PC-9 (cell line): ENCODE results near the gene DLEC1. TPM values are rescaled to one million over a fixed set of nuclear protein-coding genes. Genes with fewer than 3 reads are reported as not detected.
A peak's percentile ranks its signal among the peaks of the same experiment; 100 is the strongest.
"Not testable (repeated sequence)": the region's sequence is repeated elsewhere in the genome, so short reads cannot be mapped to it uniquely, and the experiment has no call there.

ENCODE experiments used
- BruUV-seq: library from RNA; stranded (reverse); fragments of 400-500 nt; replicated peaks from 2 replicates; lab custom pipeline; 2021; lab: Mats Ljungman, UMichigan
- CTCF ChIA-PET: fragments of 300-600 bp; sonication (Branson Sonifier 250); formaldehyde crosslinking; loops from one replicate; lab custom pipeline; 2022; ENCODE audit warnings: antibody characterized with exemption; lab: Charles Lee
- POLR2A ChIA-PET: fragments of 300-600 bp; sonication (Branson Sonifier 250); formaldehyde crosslinking; loops from one replicate; lab custom pipeline; 2022; ENCODE audit warnings: antibody characterized with exemption; ENCODE audit not compliant: unreplicated experiment; lab: Charles Lee
- DNase-seq, 2 experiments: peaks; one replicate each; pipeline versions ENCODE4 v3.0.0 to v3.0.0-alpha.2; 2015 to 2022; ENCODE audit warnings: mixed read lengths in 1 of 2
- H2AFZ ChIP-seq: fragments of 200-600 bp; sonication (generic); 2 replicates; pipeline ENCODE4 v1.8.1; 2017; ENCODE audit warnings: antibody characterized with exemption
- H3F3A ChIP-seq: fragments of 200-600 bp; sonication (generic); 2 replicates; pipeline ENCODE4 v1.8.1; 2017; ENCODE audit warnings: antibody characterized with exemption, mild to moderate bottlenecking, low read depth; ENCODE audit not compliant: insufficient read depth
- H3K27ac ChIP-seq: fragments of 200-600 bp; sonication (generic); 2 replicates; pipeline ENCODE4 v1.6.1; 2016; ENCODE audit warnings: mixed run types
- H3K27me3 ChIP-seq: fragments of 200-600 bp; sonication (generic); 2 replicates; pipeline ENCODE4 v1.6.1; 2016; ENCODE audit warnings: low read depth, mixed run types; ENCODE audit not compliant: insufficient read depth
- H3K36me3 ChIP-seq: fragments of 200-600 bp; sonication (generic); 2 replicates; pipeline ENCODE4 v1.6.1; 2016; ENCODE audit warnings: low read depth, mixed run types
- H3K4me1 ChIP-seq: fragments of 200-600 bp; sonication (generic); replicated peaks from 2 replicates; pipeline ENCODE4 v1.6.1; 2016; ENCODE audit warnings: mixed run types; ENCODE audit not compliant: insufficient read depth
- H3K4me2 ChIP-seq: fragments of 200-600 bp; sonication (generic); 2 replicates; pipeline ENCODE4 v1.6.1; 2017; ENCODE audit warnings: mixed run types
- H3K4me3 ChIP-seq: fragments of 200-600 bp; sonication (generic); 2 replicates; pipeline ENCODE4 v1.6.1; 2016; ENCODE audit warnings: mixed run types
- H3K79me2 ChIP-seq: fragments of 200-600 bp; sonication (generic); 2 replicates; pipeline ENCODE4 v1.6.1; 2017; ENCODE audit warnings: low read depth, mixed run types
- H3K9me2 ChIP-seq: fragments of 200-600 bp; sonication (generic); 2 replicates; pipeline ENCODE4 v1.8.1; 2017; ENCODE audit warnings: mild to moderate bottlenecking; ENCODE audit not compliant: insufficient read depth
- H3K9me3 ChIP-seq: fragments of 200-600 bp; sonication (generic); 2 replicates; pipeline ENCODE4 v1.8.1; 2016; ENCODE audit warnings: low read depth; ENCODE audit not compliant: insufficient read depth
- H4K20me1 ChIP-seq: fragments of 200-600 bp; sonication (generic); 2 replicates; pipeline ENCODE4 v1.8.1; 2017; ENCODE audit not compliant: insufficient read depth
- EZH2 ChIP-seq: fragments of 200-600 bp; sonication (generic); IDR thresholded peaks from 2 replicates; pipeline ENCODE4 v1.8.0; 2017; ENCODE audit warnings: antibody characterized with exemption, low read depth
- intact Hi-C: fragments of 100-400 bp; cut with micrococcal nuclease; formaldehyde crosslinking; loops from one replicate; pipeline ENCODE4 v1.10.0; 2022; ENCODE audit not compliant: unreplicated experiment
- total RNA-seq: library from RNA; stranded (reverse); gene quantifications from 2 replicates; pipeline ENCODE4 v1.2.3, GENCODE V29; 2021
- TF ChIP-seq, protein P1 (sequence below): fragments of 200-600 bp; sonication (generic); conservative IDR thresholded peaks from 2 replicates; pipeline ENCODE4 v1.6.1; 2017; ENCODE audit warnings: mixed run types, antibody characterized with exemption, mild to moderate bottlenecking, moderate library complexity

Gene DLEC1
- total RNA-seq, 1 experiment from 2014 or later = 0.35 TPM

DNA sequence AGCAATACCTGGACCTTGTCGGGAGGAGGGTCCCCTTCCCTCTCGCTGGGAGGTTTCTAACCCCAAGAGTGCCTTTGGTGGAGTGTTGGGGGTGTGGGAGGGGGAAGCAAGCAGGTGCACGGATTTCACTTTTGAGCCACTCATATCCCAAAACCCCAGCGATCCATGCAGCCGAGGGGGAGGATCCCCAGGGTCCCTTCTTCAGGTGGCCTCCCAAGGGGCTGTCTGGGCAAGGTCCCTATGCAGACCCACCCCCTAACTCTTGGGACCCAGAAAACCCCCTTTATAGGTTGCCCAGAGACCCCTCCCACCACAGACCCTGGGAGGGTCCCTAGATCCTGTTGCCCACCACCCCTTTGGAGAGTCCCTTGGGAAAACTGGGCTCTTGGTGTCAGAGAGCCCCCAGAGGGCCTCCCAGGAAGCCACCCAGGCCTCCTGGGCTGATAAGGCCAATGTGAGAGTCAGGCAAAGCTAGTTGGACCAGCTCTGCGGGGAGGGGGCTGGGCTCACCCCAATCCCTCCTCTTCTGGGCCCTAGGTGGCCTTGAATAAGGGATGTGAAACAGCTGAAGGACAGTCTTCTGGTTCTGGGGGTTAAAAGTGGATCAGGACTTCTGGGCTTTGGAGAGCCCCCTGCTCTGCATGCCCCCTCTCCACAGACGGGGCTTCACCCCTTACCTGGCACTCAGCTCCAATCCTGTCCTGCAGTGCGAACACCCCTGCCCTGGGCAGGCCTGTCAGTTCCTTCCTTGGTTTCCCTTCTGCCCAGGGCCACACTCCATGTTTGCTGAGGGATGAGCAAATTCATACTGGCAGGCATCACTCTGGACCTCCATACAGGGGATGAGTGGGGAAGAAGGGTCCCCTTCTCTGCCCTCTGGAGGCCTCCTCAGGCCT lies 8.6 kb upstream of the DLEC1 start:
- BruUV-seq = TSS peak; percentile 40
- Histone ChIP-seq H2AFZ (peak overlapping the region; percentile 86; the same call in 1 of the 2 replicates), H3K36me3 (no peaks in the 10 kb centered on the region), H4K20me1 (no peaks in the 10 kb centered on the region), H3K9me2 (no peaks in the 10 kb centered on the region), H3K4me1 (peaks cover 46% of the 10 kb centered on the region), H3K27me3 (no peaks in the 10 kb centered on the region), H3K27ac (peak overlapping the region; percentile 87), H3K9me3 (no peaks in the 10 kb centered on the region), H3K4me3 (no peak overlapping the region), H3K79me2 (no peaks in the 10 kb centered on the region), H3F3A (peaks cover 31% of the 10 kb centered on the region), H3K4me2 (peak overlapping the region; percentile 71)
- TF ChIP-seq, protein P1, sequence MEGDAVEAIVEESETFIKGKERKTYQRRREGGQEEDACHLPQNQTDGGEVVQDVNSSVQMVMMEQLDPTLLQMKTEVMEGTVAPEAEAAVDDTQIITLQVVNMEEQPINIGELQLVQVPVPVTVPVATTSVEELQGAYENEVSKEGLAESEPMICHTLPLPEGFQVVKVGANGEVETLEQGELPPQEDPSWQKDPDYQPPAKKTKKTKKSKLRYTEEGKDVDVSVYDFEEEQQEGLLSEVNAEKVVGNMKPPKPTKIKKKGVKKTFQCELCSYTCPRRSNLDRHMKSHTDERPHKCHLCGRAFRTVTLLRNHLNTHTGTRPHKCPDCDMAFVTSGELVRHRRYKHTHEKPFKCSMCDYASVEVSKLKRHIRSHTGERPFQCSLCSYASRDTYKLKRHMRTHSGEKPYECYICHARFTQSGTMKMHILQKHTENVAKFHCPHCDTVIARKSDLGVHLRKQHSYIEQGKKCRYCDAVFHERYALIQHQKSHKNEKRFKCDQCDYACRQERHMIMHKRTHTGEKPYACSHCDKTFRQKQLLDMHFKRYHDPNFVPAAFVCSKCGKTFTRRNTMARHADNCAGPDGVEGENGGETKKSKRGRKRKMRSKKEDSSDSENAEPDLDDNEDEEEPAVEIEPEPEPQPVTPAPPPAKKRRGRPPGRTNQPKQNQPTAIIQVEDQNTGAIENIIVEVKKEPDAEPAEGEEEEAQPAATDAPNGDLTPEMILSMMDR = no peak
- TF ChIP-seq EZH2 = no peak
- peak; percentile 53 to 56 for DNase-seq
- POLR2A ChIA-PET = no interaction called here
- CTCF ChIA-PET = interaction anchor here (0.6 kb wide), 1 partner anchor 11 kb away, joined by 6 read pairs; no protein-coding TSS in a partner anchor
- intact Hi-C loops = no loop called here

DNA sequence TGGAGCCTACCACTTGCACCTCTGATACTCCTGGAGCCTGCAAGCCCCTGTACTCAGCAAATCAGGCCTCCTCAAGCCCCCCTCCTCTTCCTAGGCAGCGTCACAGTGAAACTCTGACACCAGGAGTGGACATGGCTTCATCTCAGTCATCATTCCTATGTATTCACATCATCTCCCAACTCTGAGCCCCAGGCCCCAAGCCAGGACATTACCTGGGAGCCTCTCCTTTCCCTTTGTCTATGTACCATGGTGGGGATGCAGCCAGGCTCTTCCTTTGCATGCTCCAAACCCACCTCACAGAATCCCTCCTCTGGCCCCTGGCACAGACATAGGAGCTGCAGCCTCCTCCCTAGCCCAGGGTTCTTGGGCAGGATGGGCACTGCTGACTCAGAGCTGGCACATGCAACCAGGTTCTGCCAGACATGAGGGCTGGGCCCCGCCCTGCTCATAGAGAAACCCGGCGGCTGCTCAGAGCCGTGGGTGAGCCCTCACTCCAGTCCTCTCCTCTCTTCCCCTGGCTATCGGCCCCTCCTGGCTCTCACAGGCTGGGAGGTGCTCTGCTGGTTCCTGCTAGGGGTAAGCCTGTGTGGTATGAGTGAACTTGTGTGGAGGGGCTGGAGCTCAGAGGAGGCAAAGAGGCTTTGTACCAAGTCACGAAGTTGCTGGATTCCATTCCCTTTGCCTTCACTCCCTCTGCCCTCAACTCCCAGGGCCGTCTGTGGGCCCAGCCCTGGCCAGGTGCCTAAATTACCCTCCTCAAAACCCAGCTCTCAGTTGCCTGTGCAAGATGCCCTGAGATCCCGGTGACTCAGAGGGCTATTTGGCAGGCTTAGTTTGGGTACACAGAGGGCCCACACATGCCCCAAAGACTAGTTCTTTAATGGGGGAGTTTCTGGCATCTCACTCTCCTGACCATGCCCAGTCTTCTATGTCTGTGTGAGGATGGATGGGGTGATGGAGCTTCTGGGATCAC lies 7.7 kb upstream of the DLEC1 start:
- peaks cover 23% of the 10 kb centered on the region; the same call in 1 of the 2 replicates for H3F3A ChIP-seq
- peak overlapping the region; percentile 86 for H2AFZ ChIP-seq
- CTCF ChIA-PET = no interaction called here
- BruUV-seq = TSS peak; percentile 35
- H3K79me2 ChIP-seq = no peaks in the 10 kb centered on the region
- H3K4me2 ChIP-seq = peak overlapping the region; percentile 71
- DNase-seq = peak; percentile 79 to 81
- H3K27ac ChIP-seq = peak overlapping the region; percentile 87
- no peaks in the 10 kb centered on the region for H3K27me3 ChIP-seq
- peaks cover 37% of the 10 kb centered on the region for H3K4me1 ChIP-seq
- no peaks in the 10 kb centered on the region for H3K9me2 ChIP-seq
- H3K9me3 ChIP-seq = no peaks in the 10 kb centered on the region
- POLR2A ChIA-PET = no interaction called here
- H4K20me1 ChIP-seq = no peaks in the 10 kb centered on the region
- TF ChIP-seq, protein P1 = no peak
- TF ChIP-seq EZH2 = no peak
- H3K36me3 ChIP-seq = no peaks in the 10 kb centered on the region
- intact Hi-C loops = no loop called here
- peak overlapping the region; percentile 25; the same call in 1 of the 2 replicates for H3K4me3 ChIP-seq

DNA sequence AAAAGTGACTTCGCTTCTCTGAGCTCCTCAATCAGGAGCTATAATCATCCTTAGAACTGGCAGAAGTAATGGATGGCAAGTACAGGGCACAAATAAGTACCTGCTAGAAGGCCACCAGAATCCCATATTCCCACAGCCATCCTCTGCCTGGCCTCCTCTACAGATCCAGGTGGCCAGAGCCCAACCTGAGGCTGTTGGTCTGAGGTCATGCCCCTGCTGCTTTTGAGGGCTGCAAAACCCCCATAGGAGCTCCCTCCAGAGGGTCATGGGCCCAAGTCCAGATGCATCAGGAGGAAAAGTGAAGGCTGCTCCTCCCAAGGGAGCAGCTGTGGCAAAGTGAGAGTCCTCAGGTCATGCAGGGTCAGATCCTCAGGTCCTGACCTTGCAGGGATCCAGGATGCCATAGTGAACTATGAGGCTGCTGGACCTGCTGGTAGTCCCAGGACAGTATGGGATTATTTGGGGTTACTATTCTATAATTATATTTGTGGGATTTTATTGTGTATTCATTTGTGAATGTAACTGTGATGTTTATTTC lies 6.6 kb upstream of the DLEC1 start:
- Histone ChIP-seq H3K27me3 (no peaks in the 10 kb centered on the region), H3K4me1 (peaks cover 34% of the 10 kb centered on the region), H3K27ac (peak overlapping the region; percentile 87; the same call in 1 of the 2 replicates), H3K9me3 (no peaks in the 10 kb centered on the region), H3F3A (peaks cover 18% of the 10 kb centered on the region; the same call in 1 of the 2 replicates), H3K79me2 (no peaks in the 10 kb centered on the region), H3K4me3 (no peak overlapping the region), H3K9me2 (no peaks in the 10 kb centered on the region), H3K4me2 (peak overlapping the region; percentile 71; the same call in 1 of the 2 replicates), H3K36me3 (no peaks in the 10 kb centered on the region), H4K20me1 (no peaks in the 10 kb centered on the region), H2AFZ (no peak overlapping the region)
- no TSS peak for BruUV-seq
- DNase-seq = no peak
- intact Hi-C loops = no loop called here
- POLR2A ChIA-PET = interaction anchor here (0.6 kb wide), 1 partner anchor 170 kb away, joined by 3 read pairs; no protein-coding TSS in a partner anchor
- TF ChIP-seq, protein P1 = no peak
- TF ChIP-seq EZH2 = no peak
- CTCF ChIA-PET = no interaction called here

DNA sequence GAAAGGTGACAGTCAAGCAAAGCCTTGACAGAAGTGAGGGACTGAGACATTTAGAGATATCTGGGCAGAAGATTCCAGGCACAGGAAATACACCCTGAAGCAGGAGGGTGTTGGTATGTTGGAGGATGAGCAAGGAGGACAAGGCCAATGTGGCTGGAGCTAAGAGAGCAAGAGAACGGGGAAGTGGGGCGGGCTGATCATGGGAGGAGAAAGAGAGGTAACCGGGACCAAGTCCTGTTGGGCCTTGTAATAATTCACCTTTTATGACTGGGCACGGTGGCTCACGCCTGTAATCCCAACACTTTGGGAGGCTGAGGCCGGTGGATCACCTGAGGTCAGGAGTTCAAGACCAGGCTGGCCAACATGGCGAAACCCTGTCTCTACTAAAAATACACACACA lies 5.4 kb upstream of the DLEC1 start:
- H3K27ac ChIP-seq, H3K9me3 ChIP-seq, H2AFZ ChIP-seq, H3K4me3 ChIP-seq, H3K9me2 ChIP-seq, H3K79me2 ChIP-seq, H4K20me1 ChIP-seq, H3K27me3 ChIP-seq, DNase-seq, BruUV-seq, CTCF ChIA-PET, H3K36me3 ChIP-seq, POLR2A ChIA-PET, H3K4me2 ChIP-seq, intact Hi-C loops: not testable (repeated sequence)
- peaks cover 26% of the 10 kb centered on the region for H3K4me1 ChIP-seq
- H3F3A ChIP-seq = peaks cover 18% of the 10 kb centered on the region; the same call in 1 of the 2 replicates
